H9 (cell line): Measurements from ENCODE around the gene C9orf72. TPM values are rescaled to one million over a fixed set of nuclear protein-coding genes. Genes with fewer than 3 reads are reported as not detected.

Experiments used
- DNase-seq: peaks from one replicate; pipeline ENCODE4 v3.0.0-alpha.2; 2017
- H2AFZ ChIP-seq: one replicate; pipeline ENCODE4 v1.6.1; 2013; ENCODE audit warnings: mild to moderate bottlenecking, low read length, control low read depth, moderate library complexity
- H2AK5ac ChIP-seq: 2 replicates; pipeline ENCODE4 v1.6.1; 2013; ENCODE audit warnings: low read length, control low read depth, mixed read lengths; ENCODE audit not compliant: insufficient read length
- H2BK120ac ChIP-seq: one replicate; pipeline ENCODE4 v1.6.1; 2013; ENCODE audit warnings: low read depth, mild to moderate bottlenecking, low read length, control low read depth, inconsistent platforms; ENCODE audit not compliant: poor library complexity, severe bottlenecking
- H2BK12ac ChIP-seq: 2 replicates; pipeline ENCODE4 v1.6.1; 2013; ENCODE audit warnings: low read length, control low read depth, mixed read lengths, low read depth; ENCODE audit not compliant: insufficient read length
- H2BK15ac ChIP-seq: 2 replicates; pipeline ENCODE4 v1.6.1; 2013; ENCODE audit warnings: low read depth, low read length, control low read depth
- H2BK20ac ChIP-seq: one replicate; pipeline ENCODE4 v1.6.1; 2013; ENCODE audit warnings: low read depth, mild to moderate bottlenecking, low read length, control low read depth, inconsistent platforms; ENCODE audit not compliant: poor library complexity, severe bottlenecking
- H2BK5ac ChIP-seq: 2 replicates; pipeline ENCODE4 v1.6.1; 2013; ENCODE audit warnings: low read length, control low read depth, mixed read lengths; ENCODE audit not compliant: insufficient read length
- H3K14ac ChIP-seq: 2 replicates; pipeline ENCODE4 v1.6.1; 2013; ENCODE audit warnings: low read length, control low read depth; ENCODE audit not compliant: insufficient read depth
- H3K18ac ChIP-seq: 2 replicates; pipeline ENCODE4 v1.6.1; 2013; ENCODE audit warnings: low read depth, mild to moderate bottlenecking, mixed read lengths, low read length, control low read depth; ENCODE audit not compliant: insufficient read length
- H3K23ac ChIP-seq: 2 replicates; pipeline ENCODE4 v1.6.1; 2013; ENCODE audit warnings: low read length, control low read depth, mixed read lengths, low read depth; ENCODE audit not compliant: insufficient read length
- H3K23me2 ChIP-seq: 2 replicates; pipeline ENCODE4 v1.6.1; 2013; ENCODE audit warnings: low read depth, mild to moderate bottlenecking, mixed read lengths, low read length, control low read depth; ENCODE audit not compliant: insufficient read length, poor library complexity, severe bottlenecking
- H3K27ac ChIP-seq: 2 replicates; pipeline ENCODE4 v1.5.1; 2013; ENCODE audit warnings: low read length, control low read depth, mixed read lengths, low read depth; ENCODE audit not compliant: insufficient read length
- H3K27me3 ChIP-seq: 2 replicates; pipeline ENCODE4 v1.6.1; 2013; ENCODE audit warnings: low read length, control low read depth, inconsistent platforms; ENCODE audit not compliant: insufficient read depth
- H3K4ac ChIP-seq: 2 replicates; pipeline ENCODE4 v1.6.1; 2013; ENCODE audit warnings: low read depth, mild to moderate bottlenecking, control low read depth, inconsistent platforms, low read length, moderate library complexity
- H3K4me1 ChIP-seq: 2 replicates; pipeline ENCODE4 v1.6.1; 2013; ENCODE audit warnings: low read length, control low read depth, inconsistent platforms; ENCODE audit not compliant: insufficient read depth
- H3K4me2 ChIP-seq: 2 replicates; pipeline ENCODE4 v1.6.1; 2013; ENCODE audit warnings: low read length, control low read depth, mixed read lengths; ENCODE audit not compliant: insufficient read length, insufficient read depth
- H3K56ac ChIP-seq: 2 replicates; pipeline ENCODE4 v1.6.1; 2013; ENCODE audit warnings: low read depth, mild to moderate bottlenecking, mixed read lengths, low read length, control low read depth; ENCODE audit not compliant: insufficient read length
- H3K79me1 ChIP-seq: 2 replicates; pipeline ENCODE4 v1.6.1; 2013; ENCODE audit warnings: low read depth, mild to moderate bottlenecking, moderate library complexity, low read length, control low read depth, inconsistent platforms; ENCODE audit not compliant: insufficient read depth, poor library complexity, severe bottlenecking
- H3K79me2 ChIP-seq: 2 replicates; pipeline ENCODE4 v1.6.1; 2013; ENCODE audit warnings: low read length, control low read depth, inconsistent platforms; ENCODE audit not compliant: insufficient read depth
- H3K9ac ChIP-seq: 2 replicates; pipeline ENCODE4 v1.6.1; 2013; ENCODE audit warnings: low read length, control low read depth, mixed read lengths; ENCODE audit not compliant: insufficient read length; ENCODE audit errors: extremely low read depth
- H3K9me3 ChIP-seq: one replicate; pipeline ENCODE4 v1.6.1; 2013; ENCODE audit warnings: low read depth, low read length, inconsistent platforms; ENCODE audit not compliant: control insufficient read depth
- H3T11ph ChIP-seq: one replicate; pipeline ENCODE4 v1.6.1; 2013; ENCODE audit warnings: mild to moderate bottlenecking, low read length, control low read depth, inconsistent platforms
- H4K20me1 ChIP-seq: one replicate; pipeline ENCODE4 v1.6.1; 2013; ENCODE audit not compliant: control insufficient read depth, insufficient read length, insufficient read depth
- H4K5ac ChIP-seq: 2 replicates; pipeline ENCODE4 v1.6.1; 2013; ENCODE audit warnings: low read depth, mild to moderate bottlenecking, mixed read lengths, low read length, control low read depth; ENCODE audit not compliant: insufficient read length
- H4K8ac ChIP-seq: replicated peaks from 2 replicates; pipeline ENCODE4 v1.6.1; 2013; ENCODE audit warnings: low read length, control low read depth, mixed read lengths, low read depth; ENCODE audit not compliant: insufficient read length
- H4K91ac ChIP-seq: 2 replicates; pipeline ENCODE4 v1.6.1; 2013; ENCODE audit warnings: low read depth, mild to moderate bottlenecking, moderate library complexity, mixed read lengths, low read length, control low read depth; ENCODE audit not compliant: insufficient read length
- H3K27ac Mint-ChIP-seq, 3 experiments: 2 replicates in 2 of 3; 3 replicates in 1 of 3; pipeline ENCODE4 v1.8.0; 2020 to 2021; ENCODE audit warnings: mixed read lengths in 3 of 3, mild to moderate bottlenecking in 1 of 3, moderate library complexity in 1 of 3
- H3K27me3 Mint-ChIP-seq: 2 replicates; pipeline ENCODE4 v1.8.0; 2021; ENCODE audit warnings: low read depth, mild to moderate bottlenecking, moderate library complexity, mixed read lengths
- H3K36me3 Mint-ChIP-seq, 3 experiments: 2 replicates in 2 of 3; 3 replicates in 1 of 3; pipeline ENCODE4 v1.8.0; 2020 to 2021; ENCODE audit warnings: low read depth in 3 of 3, mixed read lengths in 3 of 3; ENCODE audit not compliant: insufficient read depth in 1 of 3
- H3K4me1 Mint-ChIP-seq, 2 experiments: 2 replicates each; pipeline ENCODE4 v1.8.0; 2020; ENCODE audit warnings: mixed read lengths in 2 of 2
- H3K4me3 Mint-ChIP-seq, 2 experiments: 2 replicates in 1 of 2; 3 replicates in 1 of 2; pipeline ENCODE4 v1.8.0; 2020 to 2021; ENCODE audit warnings: mild to moderate bottlenecking in 2 of 2, mixed read lengths in 2 of 2, moderate library complexity in 1 of 2
- H3K9me3 Mint-ChIP-seq, 2 experiments: 2 replicates in 1 of 2; 3 replicates in 1 of 2; pipeline ENCODE4 v1.8.0; 2020; ENCODE audit warnings: mild to moderate bottlenecking in 2 of 2, mixed read lengths in 2 of 2, moderate library complexity in 1 of 2
- CTCF ChIP-seq: fragments of 200-600 bp; sonication (generic); conservative IDR thresholded peaks from 3 replicates; pipeline ENCODE4 v1.8.0; 2021; ENCODE audit warnings: antibody characterized with exemption, mild to moderate bottlenecking
- WGBS: extraction: QIAGEN DNeasy Blood & Tissue Kit; methylation state at CpG from one replicate; pipeline ENCODE4 v1.1.7; 2013; ENCODE audit warnings: missing lambda C conversion rate, low lambda C conversion rate, mixed read lengths; ENCODE audit not compliant: insufficient read length; ENCODE audit errors: extremely low coverage; 5-methylcytosine and 5-hydroxymethylcytosine counted together
- total RNA-seq: library from RNA; stranded (reverse); gene quantifications from 2 replicates; pipeline ENCODE4 v1.2.1, GENCODE V29; 2021

The C9orf72 gene
- total RNA-seq, 1 experiment from 2014 or later: 17.0 TPM

GRCh38 chr9:27561685-27562084 lies 11.6 kb downstream of the C9orf72 start:
- Histone ChIP-seq H3K9ac (no peak overlapping the region), H3K4me2 (no peak overlapping the region), H3K18ac (no peak overlapping the region), H3K23ac (no peak overlapping the region), H2BK12ac (no peak overlapping the region), H2AFZ (no peak overlapping the region), H2BK5ac (no peak overlapping the region), H4K91ac (no peak overlapping the region), H3K79me1 (no peaks in the 10 kb centered on the region), H4K8ac (no peak overlapping the region), H3K9me3 (no peaks in the 10 kb centered on the region), H3K56ac (no peak overlapping the region), H3K4ac (no peak overlapping the region), H3K79me2 (no peaks in the 10 kb centered on the region), H3K27me3 (no peaks in the 10 kb centered on the region), H2BK120ac (no peak overlapping the region), H2BK15ac (no peak overlapping the region), H3K4me1 (no peaks in the 10 kb centered on the region), H3K23me2 (no peaks in the 10 kb centered on the region), H4K5ac (no peak overlapping the region), H2BK20ac (no peak overlapping the region), H3T11ph (no peak overlapping the region), H4K20me1 (no peaks in the 10 kb centered on the region), H3K14ac (no peak overlapping the region), H2AK5ac (no peak overlapping the region), H3K27ac (no peak overlapping the region)
- no peak for TF ChIP-seq CTCF
- no peaks in the 10 kb centered on the region for H3K27me3 Mint-ChIP-seq
- no peak overlapping the region for H3K4me3 Mint-ChIP-seq
- no peak for DNase-seq
- H3K27ac Mint-ChIP-seq: no peak overlapping the region
- no peaks in the 10 kb centered on the region for H3K9me3 Mint-ChIP-seq
- peaks cover 9 to 41% (median 40%) of the 10 kb centered on the region in 3 experiments; a peak in 6 of 7 replicates for H3K36me3 Mint-ChIP-seq
- no CpG with 5 or more reads among the region's 3 CpGs for WGBS
- no peaks in the 10 kb centered on the region for H3K4me1 Mint-ChIP-seq
